ENCODE measurements around the gene ZNF614. TPM values are rescaled to one million over a fixed set of nuclear protein-coding genes. Genes with fewer than 3 reads are reported as not detected.

The ZNF614 gene
- 3.0 to 3.8 TPM (median 3.2 TPM) in 5 replicates for total RNA-seq (2022; extraction: Qiagen RNA extraction)

DNA sequence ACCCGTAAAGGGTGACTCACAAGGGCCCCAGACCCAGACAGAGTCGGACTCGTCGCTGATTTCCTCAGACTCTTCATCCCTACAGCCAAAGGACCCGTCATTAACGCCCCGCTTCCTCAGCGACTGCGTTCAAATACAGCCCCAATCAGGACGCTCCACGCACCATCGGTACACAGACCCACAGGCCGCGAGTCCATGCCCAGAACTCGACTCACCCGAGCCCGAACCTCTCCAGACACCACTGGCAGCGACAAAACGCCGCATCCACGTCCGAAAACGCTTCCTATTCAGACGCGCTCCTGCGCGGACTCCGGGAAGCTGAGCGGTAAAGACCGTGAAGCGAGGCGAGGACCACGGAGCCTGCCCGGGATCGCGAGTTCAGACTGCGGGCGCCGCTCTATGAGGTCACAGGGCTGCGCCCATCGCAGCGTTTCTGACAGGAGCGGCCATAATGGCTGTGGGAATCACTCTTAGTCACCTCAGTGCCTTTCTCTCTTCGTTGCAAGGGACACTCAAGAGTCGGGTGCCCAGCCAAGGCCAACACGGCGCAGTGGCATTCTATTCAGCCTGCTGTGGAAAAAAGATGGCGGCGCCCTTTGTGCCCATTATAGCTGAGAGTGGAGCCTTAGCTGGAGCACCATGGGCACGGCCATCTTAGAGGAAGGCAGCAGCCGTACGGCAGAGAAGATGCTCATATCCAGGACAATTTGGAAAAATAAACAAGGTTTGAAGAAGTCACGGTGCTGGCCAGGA lies at the start of gene ZNF614:
Gene ZNF614 (minus strand): TSS at position 353 of the 753 bp plus-strand sequence. CDS start 2,634 bp downstream, outside the sequence.

DNA sequence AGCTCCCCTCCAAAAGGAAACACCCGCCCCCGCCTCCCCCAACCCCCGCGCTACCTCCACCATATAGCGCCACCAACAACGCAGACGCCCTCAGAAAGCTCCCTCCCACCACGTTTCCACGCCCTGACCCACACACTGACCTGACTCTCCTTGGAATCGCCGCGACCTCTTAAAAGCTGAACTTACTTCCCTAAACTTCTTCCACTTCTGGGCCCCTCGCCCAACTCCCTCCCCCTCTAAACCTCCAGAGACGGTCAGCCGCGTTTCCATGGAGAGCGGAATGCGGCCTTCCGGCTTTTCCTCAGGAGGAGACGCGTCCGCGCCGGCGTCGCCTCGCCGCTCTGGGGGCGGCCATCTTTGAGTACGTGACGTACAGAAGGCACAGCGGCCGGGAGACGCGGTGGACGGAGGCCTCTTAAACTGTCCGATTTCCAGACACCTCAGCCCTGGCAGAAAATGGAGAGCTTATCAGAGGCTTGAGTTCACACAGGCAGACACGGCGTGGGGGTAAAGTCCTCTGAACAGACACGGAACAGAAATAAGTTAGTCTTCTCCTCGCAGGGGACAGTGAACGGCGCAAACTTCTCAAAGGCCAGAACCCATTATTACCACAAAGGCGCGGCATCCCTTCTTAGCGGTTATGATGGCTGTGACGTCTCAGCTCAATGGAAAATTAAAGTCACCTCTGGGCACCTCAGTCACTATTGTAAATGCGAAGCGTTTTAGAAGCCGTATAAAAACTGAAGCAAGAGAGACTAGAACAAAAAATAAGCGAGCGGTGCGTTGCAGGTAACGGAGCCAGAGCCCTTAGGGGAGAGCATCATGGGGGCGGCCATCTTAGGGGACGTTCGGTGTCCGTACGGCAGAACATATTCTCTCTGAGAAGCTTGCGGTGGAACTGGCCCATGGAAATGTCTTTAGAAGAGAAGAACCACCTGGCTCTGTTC lies 20.6 kb upstream of the ZNF614 start, which contains the start of gene ZNF432:
Gene ZNF432 (minus strand): TSS at position 284 of the 947 bp plus-strand sequence. CDS start 1,970 bp downstream, outside the sequence.

DNA sequence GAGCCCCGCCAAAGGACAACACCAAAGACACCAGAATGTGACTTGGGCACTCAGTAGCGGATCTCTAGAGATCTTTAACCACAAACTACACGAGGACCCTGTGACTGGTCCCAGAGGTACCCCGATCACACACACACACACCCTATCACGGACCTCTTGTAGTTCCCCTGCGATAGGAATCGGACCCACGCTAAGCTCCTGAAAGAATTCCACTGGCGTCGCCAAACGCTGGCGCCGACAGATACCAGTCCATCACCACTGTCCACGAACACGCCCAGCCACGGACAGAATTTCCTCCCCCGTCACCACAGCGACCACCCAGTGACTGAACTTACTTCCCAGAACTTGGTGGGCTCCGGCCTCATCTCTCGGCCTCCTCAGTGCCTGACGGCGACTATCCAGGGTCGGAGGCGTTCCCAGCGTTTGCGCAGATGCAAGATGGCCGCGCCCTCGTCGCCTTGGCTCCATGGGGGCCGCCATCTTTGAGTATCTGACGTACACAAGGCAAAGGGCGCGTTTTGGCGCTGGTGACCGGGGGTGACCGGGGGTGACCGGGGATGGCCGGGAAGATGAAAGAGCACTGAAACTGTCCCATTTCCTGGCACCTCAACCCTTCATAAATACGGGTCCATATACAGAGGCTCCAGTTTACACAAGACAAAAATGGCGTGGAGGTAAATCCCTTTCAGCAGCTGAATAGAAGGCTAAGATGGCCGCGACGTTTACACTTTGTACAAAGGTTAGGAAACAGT lies 20.2 kb downstream of the ZNF614 start, which contains the start of gene ZNF615:
Gene ZNF615 (minus strand): TSS at position 406 of the 752 bp plus-strand sequence. CDS start 4,500 bp downstream, outside the sequence.

DNA sequence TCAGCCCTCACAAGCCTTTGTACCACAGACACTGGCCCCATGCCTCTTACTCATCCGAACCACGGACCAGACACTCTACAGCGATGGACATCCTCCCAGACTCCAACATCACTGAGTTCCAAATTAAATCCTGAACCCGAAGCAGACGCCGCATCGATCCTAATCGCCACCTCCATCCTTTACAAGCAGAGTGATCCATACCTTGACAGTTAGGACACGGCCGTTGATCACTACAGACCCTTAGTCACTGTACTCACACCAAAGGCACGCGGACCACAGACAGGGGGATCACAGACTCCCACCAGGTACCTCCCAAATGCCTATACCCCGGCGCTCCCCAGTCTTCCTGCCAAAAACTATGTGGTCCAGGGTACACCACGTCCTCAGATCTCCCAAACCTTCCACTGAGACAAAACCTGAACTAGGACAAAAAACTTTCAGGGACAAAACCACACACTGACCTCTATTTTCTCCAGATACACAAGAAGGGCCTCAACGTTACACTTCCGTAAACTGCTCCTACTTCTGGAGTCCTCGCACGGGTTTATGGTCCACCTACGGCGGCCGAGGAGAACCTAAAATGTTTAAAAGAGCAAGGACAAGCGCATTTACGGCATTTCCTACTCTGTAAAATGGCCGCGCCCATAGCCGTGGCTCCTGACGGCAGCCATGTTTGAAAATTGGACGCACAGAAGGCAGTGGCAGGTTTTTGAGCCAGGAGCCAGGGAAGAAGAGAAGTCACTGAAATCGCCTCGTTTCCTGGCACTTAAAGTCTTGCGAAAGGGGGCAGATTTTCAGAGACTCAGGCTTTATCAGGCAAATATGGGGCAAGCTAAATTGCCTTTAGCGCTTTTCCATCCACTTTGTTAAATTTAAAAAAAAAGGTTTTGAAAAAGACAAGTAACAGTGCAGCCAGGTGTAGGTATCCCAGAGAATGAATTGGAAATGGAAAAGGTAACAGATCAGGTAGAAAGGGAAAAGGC lies 41.6 kb downstream of the ZNF614 start, which contains the start of gene ZNF350:
Gene ZNF350 (minus strand): TSS at position 532 of the 983 bp plus-strand sequence. CDS start 12,480 bp downstream, outside the sequence.

Other genes starting within 250 kb of the ZNF614 start
- not detected in 5 replicates for gene FPR3, start 233.2 kb downstream of the ZNF614 start, total RNA-seq (2022; extraction: Qiagen RNA extraction)
- gene ZNF577, start 140.4 kb downstream of the ZNF614 start, total RNA-seq (2022; extraction: Qiagen RNA extraction), result 0.06 to 0.13 TPM (median 0.09 TPM) in 4 of 5 replicates, not detected in the other
- 0.16 to 0.29 TPM (median 0.20 TPM) in 5 replicates for gene ZNF649, start 123.4 kb downstream of the ZNF614 start, total RNA-seq (2022; extraction: Qiagen RNA extraction)
- 1.2 to 2.0 TPM (median 1.2 TPM) in 5 replicates for gene ZNF613, start 100.9 kb downstream of the ZNF614 start, total RNA-seq (2022; extraction: Qiagen RNA extraction)
- 3.6 to 6.0 TPM (median 5.3 TPM) in 5 replicates for gene ZNF350, start 41.5 kb downstream of the ZNF614 start, total RNA-seq (2022; extraction: Qiagen RNA extraction)
- 3.1 to 5.1 TPM (median 4.5 TPM) in 5 replicates for gene ZNF615, start 20.2 kb downstream of the ZNF614 start, total RNA-seq (2022; extraction: Qiagen RNA extraction)
- gene ZNF432, start 20.5 kb upstream of the ZNF614 start, total RNA-seq (2022; extraction: Qiagen RNA extraction), result 1.1 to 2.0 TPM (median 1.8 TPM) in 5 replicates
- 1.7 to 2.5 TPM (median 2.0 TPM) in 5 replicates for gene ZNF841, start 67.4 kb upstream of the ZNF614 start, total RNA-seq (2022; extraction: Qiagen RNA extraction)
- gene ZNF616, start 111.6 kb upstream of the ZNF614 start, total RNA-seq (2022; extraction: Qiagen RNA extraction), result 0.78 to 1.1 TPM (median 1.1 TPM) in 5 replicates
- gene ZNF836, start 143.2 kb upstream of the ZNF614 start, total RNA-seq (2022; extraction: Qiagen RNA extraction), result 0.61 to 1.3 TPM (median 0.98 TPM) in 5 replicates
- 207 to 293 TPM (median 288 TPM) in 5 replicates for gene PPP2R1A, start 161.7 kb upstream of the ZNF614 start, total RNA-seq (2022; extraction: Qiagen RNA extraction)
- gene ZNF766, start 241.2 kb upstream of the ZNF614 start, total RNA-seq (2022; extraction: Qiagen RNA extraction), result 8.0 to 12.1 TPM (median 10.5 TPM) in 5 replicates